ENCODE results near the gene SAMSN1. TPM values are rescaled to one million over a fixed set of nuclear protein-coding genes. Genes with fewer than 3 reads are reported as not detected.
A peak's percentile ranks its signal among the peaks of the same experiment; 100 is the strongest.

Gene SAMSN1
- total RNA-seq, 2 experiments from 2014 or later, result 2.8 TPM; not detected in 1

DNA sequence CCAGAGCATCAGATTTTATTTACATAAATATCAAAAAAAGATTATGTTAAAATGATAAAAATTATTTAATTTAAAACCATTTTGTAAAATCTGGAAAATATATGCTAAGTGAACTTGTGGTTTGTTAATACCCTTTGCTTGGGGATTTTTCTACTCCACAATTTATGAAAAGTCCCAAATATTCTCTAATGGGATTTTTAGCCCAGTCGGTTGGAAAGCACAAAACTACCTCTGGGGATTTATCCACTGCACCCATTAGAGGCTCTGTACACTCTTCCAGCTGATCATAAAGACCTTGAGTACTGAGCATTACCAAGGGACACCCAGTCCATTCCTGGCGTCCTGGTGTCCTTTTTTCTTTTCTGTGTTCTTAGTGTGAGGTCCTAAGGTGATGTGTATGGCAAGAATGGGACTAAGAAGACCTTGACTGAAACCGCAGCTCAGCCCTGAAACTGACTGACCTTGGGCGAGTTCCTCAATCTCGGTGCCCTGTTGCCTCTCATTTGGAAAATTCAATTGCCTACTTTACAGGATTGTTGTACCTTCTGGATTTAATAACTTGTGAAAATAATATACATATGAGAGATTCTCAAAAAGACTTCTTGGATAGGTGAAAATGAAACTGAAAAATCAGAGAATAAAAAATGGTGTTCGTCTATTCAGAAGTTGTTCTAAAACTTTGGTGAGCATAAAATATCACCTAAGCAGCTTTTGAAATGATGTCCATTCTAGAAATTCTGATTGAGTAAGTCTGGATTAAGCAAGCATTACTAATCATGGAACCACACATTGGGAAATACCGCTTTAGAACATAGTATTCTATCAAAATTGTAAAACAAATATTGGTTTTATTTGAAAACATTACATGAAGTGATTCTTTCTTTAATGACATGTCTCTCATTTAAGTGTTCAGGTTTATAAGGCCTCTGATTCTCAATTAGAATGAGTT, 21.5 kb upstream of the SAMSN1 start:
- Histone ChIP-seq H4K20me1 (ENCODE audit: insufficient read depth, low read length) (no peaks in the 10 kb centered on the region), H3K4me1 (ENCODE audit: insufficient read depth, low read length, poor library complexity, severe bottlenecking) (no peaks in the 10 kb centered on the region), H3K4me3 (ENCODE audit: low read depth, low read length, poor library complexity, severe bottlenecking) (no peak overlapping the region), H3K79me2 (ENCODE audit: insufficient read depth, low read depth, low read length) (no peaks in the 10 kb centered on the region), H2AFZ (ENCODE audit: low read length) (0 out of 2 replicates have a peak overlapping the region, but pooled peaks have one; percentile 9), H3K9me2 (ENCODE audit: insufficient read depth, low read length) (no peaks in the 10 kb centered on the region), H3K27ac (ENCODE audit: low read depth, low read length, poor library complexity, severe bottlenecking) (no peak overlapping the region), H3K9me3 (ENCODE audit: low read length) (no peaks in the 10 kb centered on the region), H3K36me3 (ENCODE audit: insufficient read depth, low read length) (no peaks in the 10 kb centered on the region), H3K4me2 (ENCODE audit: low read length) (peak overlapping the region; percentile 21; the same call in 1 of the 2 replicates)
- ChIA-PET CTCF (ENCODE audit: unreplicated experiment) (no interaction called here), POLR2A (interaction anchor here (0.7 to 1.0 kb wide), 3 partner anchors 9 to 170 kb away, joined by 3 to 4 read pairs (median 3); no protein-coding TSS in a partner anchor)
- intact Hi-C loops (cut with micrococcal nuclease; ENCODE audit: unreplicated experiment), result no loop called here
- DNase-seq (ENCODE audit: low spot score), result no peak
- TF ChIP-seq EZH2phosphoT487 (IDR thresholded peaks at IDR 0.05; ENCODE audit: borderline replicate concordance, low read depth, low read length), result no peak
- TF ChIP-seq, protein P1, sequence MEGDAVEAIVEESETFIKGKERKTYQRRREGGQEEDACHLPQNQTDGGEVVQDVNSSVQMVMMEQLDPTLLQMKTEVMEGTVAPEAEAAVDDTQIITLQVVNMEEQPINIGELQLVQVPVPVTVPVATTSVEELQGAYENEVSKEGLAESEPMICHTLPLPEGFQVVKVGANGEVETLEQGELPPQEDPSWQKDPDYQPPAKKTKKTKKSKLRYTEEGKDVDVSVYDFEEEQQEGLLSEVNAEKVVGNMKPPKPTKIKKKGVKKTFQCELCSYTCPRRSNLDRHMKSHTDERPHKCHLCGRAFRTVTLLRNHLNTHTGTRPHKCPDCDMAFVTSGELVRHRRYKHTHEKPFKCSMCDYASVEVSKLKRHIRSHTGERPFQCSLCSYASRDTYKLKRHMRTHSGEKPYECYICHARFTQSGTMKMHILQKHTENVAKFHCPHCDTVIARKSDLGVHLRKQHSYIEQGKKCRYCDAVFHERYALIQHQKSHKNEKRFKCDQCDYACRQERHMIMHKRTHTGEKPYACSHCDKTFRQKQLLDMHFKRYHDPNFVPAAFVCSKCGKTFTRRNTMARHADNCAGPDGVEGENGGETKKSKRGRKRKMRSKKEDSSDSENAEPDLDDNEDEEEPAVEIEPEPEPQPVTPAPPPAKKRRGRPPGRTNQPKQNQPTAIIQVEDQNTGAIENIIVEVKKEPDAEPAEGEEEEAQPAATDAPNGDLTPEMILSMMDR (conservative IDR thresholded peaks at IDR 0.05; ENCODE audit: low read length), result no peak
- BruUV-seq (replicated peaks), result no TSS peak

DNA sequence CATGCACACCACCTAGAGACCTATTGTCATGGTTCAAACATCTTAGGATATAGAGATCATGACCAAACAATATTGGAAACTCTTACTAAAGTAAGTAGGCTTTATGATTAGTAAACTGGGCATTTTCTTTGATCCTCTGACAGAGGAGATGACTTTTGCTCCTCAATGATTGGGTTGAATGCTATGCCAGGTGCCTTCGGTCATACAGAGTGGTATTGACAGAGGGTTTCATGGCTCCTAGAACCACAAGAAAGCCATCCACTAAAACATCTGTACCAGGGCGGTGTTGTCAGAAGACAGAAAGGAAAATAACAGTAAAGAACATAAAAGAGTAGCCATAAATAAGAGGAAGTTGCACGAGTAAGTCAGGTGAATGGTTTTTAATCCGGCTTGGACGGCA, 20.8 kb upstream of the SAMSN1 start:
- no TSS peak for BruUV-seq (replicated peaks)
- ChIA-PET POLR2A (interaction anchor here (0.7 to 1.5 kb wide), 4 partner anchors 11 to 255 kb away, joined by 3 to 13 read pairs (median 4); no protein-coding TSS in a partner anchor), CTCF (ENCODE audit: unreplicated experiment) (no interaction called here)
- Histone ChIP-seq H4K20me1 (ENCODE audit: insufficient read depth, low read length) (no peaks in the 10 kb centered on the region), H3K4me1 (ENCODE audit: insufficient read depth, low read length, poor library complexity, severe bottlenecking) (no peaks in the 10 kb centered on the region), H3K9me3 (ENCODE audit: low read length) (no peaks in the 10 kb centered on the region), H3K27ac (ENCODE audit: low read depth, low read length, poor library complexity, severe bottlenecking) (no peak overlapping the region), H3K36me3 (ENCODE audit: insufficient read depth, low read length) (no peaks in the 10 kb centered on the region), H3K9me2 (ENCODE audit: insufficient read depth, low read length) (no peaks in the 10 kb centered on the region), H3K4me2 (ENCODE audit: low read length) (no peak overlapping the region), H3K79me2 (ENCODE audit: insufficient read depth, low read depth, low read length) (no peaks in the 10 kb centered on the region), H2AFZ (ENCODE audit: low read length) (no peak overlapping the region), H3K4me3 (ENCODE audit: low read depth, low read length, poor library complexity, severe bottlenecking) (no peak overlapping the region)
- TF ChIP-seq EZH2phosphoT487 (IDR thresholded peaks at IDR 0.05; ENCODE audit: borderline replicate concordance, low read depth, low read length), result no peak
- TF ChIP-seq, protein P1 (conservative IDR thresholded peaks at IDR 0.05; ENCODE audit: low read length), result no peak
- intact Hi-C loops (cut with micrococcal nuclease; ENCODE audit: unreplicated experiment), result no loop called here
- no peak for DNase-seq (ENCODE audit: low spot score)

DNA sequence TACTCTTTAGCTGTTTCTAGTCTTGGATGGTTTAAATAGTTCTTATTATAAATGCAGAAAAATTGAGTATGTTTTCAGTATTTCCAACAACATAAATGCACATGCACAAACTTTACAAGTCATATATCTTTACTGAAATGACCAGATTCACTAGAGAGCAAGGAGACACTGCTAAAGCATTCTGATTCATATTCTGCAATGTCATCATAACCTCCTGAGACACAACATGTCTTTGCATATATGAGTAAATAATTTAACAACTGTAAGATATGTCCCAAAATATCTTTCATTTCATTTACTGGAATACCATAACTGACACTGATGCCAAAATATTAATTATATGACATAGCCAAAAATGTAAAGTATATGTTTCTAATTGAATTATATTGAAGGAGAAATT, 16.8 kb upstream of the SAMSN1 start:
- no peak for DNase-seq (ENCODE audit: low spot score)
- TF ChIP-seq EZH2phosphoT487 (IDR thresholded peaks at IDR 0.05; ENCODE audit: borderline replicate concordance, low read depth, low read length), result no peak
- TF ChIP-seq, protein P1 (conservative IDR thresholded peaks at IDR 0.05; ENCODE audit: low read length), result no peak
- Histone ChIP-seq H3K27ac (ENCODE audit: low read depth, low read length, poor library complexity, severe bottlenecking) (no peak overlapping the region), H3K36me3 (ENCODE audit: insufficient read depth, low read length) (no peaks in the 10 kb centered on the region), H2AFZ (ENCODE audit: low read length) (no peak overlapping the region), H3K9me3 (ENCODE audit: low read length) (0 out of 2 replicates have a peak, but pooled peaks cover 4% of the 10 kb centered on the region), H4K20me1 (ENCODE audit: insufficient read depth, low read length) (no peaks in the 10 kb centered on the region), H3K79me2 (ENCODE audit: insufficient read depth, low read depth, low read length) (no peaks in the 10 kb centered on the region), H3K4me1 (ENCODE audit: insufficient read depth, low read length, poor library complexity, severe bottlenecking) (no peaks in the 10 kb centered on the region), H3K4me2 (ENCODE audit: low read length) (no peak overlapping the region), H3K9me2 (ENCODE audit: insufficient read depth, low read length) (no peaks in the 10 kb centered on the region), H3K4me3 (ENCODE audit: low read depth, low read length, poor library complexity, severe bottlenecking) (no peak overlapping the region)
- ChIA-PET CTCF (ENCODE audit: unreplicated experiment) (no interaction called here), POLR2A (interaction anchor here (0.6 to 2.6 kb wide), 4 partner anchors 8 to 200 kb away, joined by 3 to 12 read pairs (median 5); no protein-coding TSS in a partner anchor)
- BruUV-seq (replicated peaks), result no TSS peak
- intact Hi-C loops (cut with micrococcal nuclease; ENCODE audit: unreplicated experiment), result no loop called here

Measured in OCI-LY7 (cell line).